Ovary (tissue), 3 donors: ENCODE measurements around the gene DPEP2.

ENCODE experiments used
- EP300 ChIP-seq: sonication (generic); formaldehyde crosslinking; IDR thresholded peaks from one replicate; pipeline ENCODE4 v1.6.1; 2017; ENCODE audit warnings: antibody characterized with exemption
- POLR2A ChIP-seq: fragments of 450-650 bp; IDR thresholded peaks from one replicate; pipeline ENCODE4 v1.6.1; 2017; ENCODE audit warnings: antibody characterized with exemption, mild to moderate bottlenecking, moderate library complexity
- TF ChIP-seq, protein P1 (sequence below), 3 donors: fragments of 450-650 bp in 2 of 3; fragments of 200-600 bp in 1 of 3; IDR thresholded peaks; one replicate each; pipeline versions ENCODE4 v1.5.1 to v1.8.0; 2016 to 2022; ENCODE audit warnings: antibody characterized with exemption in 3 of 3, mild to moderate bottlenecking in 1 of 3
- donor health status: DM: no; HTN: no; CAD: no.

DNA sequence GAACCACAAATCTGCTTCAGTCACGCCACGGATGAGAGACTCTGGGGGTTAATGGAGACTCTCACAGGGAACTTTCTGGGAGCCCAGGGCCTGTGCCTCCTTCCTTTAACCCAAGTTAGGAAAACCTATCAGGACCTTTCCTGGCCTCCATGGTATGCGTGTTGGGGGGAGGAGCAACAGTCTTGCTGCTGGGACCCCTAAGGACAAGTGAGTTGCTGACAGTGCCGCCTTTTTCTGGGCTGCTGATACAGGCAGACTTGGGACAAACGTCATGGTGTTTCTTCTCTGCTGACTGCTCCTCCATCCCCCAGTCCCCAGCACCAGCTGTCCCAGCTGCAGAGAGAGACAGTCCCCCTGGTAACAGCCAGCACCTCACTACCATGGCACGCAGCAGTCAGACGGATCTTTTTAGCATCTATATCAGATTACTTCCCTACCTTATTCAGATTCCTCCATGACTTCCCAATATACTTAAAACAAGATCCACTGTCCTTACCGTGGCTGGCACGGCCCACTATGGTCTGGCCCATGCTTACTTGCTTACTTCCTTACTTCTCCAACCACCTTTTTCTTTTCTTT lies 10.0 kb upstream of the DPEP2 start:
- TF ChIP-seq, protein P1, sequence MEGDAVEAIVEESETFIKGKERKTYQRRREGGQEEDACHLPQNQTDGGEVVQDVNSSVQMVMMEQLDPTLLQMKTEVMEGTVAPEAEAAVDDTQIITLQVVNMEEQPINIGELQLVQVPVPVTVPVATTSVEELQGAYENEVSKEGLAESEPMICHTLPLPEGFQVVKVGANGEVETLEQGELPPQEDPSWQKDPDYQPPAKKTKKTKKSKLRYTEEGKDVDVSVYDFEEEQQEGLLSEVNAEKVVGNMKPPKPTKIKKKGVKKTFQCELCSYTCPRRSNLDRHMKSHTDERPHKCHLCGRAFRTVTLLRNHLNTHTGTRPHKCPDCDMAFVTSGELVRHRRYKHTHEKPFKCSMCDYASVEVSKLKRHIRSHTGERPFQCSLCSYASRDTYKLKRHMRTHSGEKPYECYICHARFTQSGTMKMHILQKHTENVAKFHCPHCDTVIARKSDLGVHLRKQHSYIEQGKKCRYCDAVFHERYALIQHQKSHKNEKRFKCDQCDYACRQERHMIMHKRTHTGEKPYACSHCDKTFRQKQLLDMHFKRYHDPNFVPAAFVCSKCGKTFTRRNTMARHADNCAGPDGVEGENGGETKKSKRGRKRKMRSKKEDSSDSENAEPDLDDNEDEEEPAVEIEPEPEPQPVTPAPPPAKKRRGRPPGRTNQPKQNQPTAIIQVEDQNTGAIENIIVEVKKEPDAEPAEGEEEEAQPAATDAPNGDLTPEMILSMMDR (IDR thresholded peaks at IDR 0.05) = no peak
- TF ChIP-seq POLR2A (no peak), EP300 (no peak)
